Astrocyte (in vitro differentiated cells and primary cell): Measurements from ENCODE around the gene CCDC137. TPM values are rescaled to one million over a fixed set of nuclear protein-coding genes. Genes with fewer than 3 reads are reported as not detected.

Source experiments
- DNase-seq: peaks from one replicate; pipeline ENCODE4 v3.0.0-alpha.2; 2010; ENCODE audit warnings: low read depth
- FAIRE-seq: peaks from 2 replicates; lab custom pipeline; 2011; peaks lifted over from hg19 to GRCh38; lab: Jason Lieb, UNC
- H2AFZ ChIP-seq: 2 replicates; pipeline ENCODE4 v1.6.0; 2012; ENCODE audit warnings: low read depth, low read length, inconsistent platforms
- H3K27ac ChIP-seq: 2 replicates; pipeline ENCODE4 v1.5.1; 2011; ENCODE audit warnings: low read depth, low read length, inconsistent platforms
- H3K27me3 ChIP-seq: 2 replicates; pipeline ENCODE4 v1.6.0; 2011; ENCODE audit warnings: low read length, inconsistent platforms; ENCODE audit not compliant: insufficient read depth
- H3K36me3 ChIP-seq: 2 replicates; pipeline ENCODE4 v1.5.1; 2011; ENCODE audit warnings: low read length, inconsistent platforms; ENCODE audit not compliant: insufficient read depth
- H3K4me1 ChIP-seq: 2 replicates; pipeline ENCODE4 v1.5.1; 2011; ENCODE audit warnings: low read length, inconsistent platforms; ENCODE audit not compliant: insufficient read depth
- H3K4me2 ChIP-seq: 2 replicates; pipeline ENCODE4 v1.6.0; 2012; ENCODE audit warnings: low read length, inconsistent platforms
- H3K4me3 ChIP-seq: 2 replicates; pipeline ENCODE4 v1.5.1; 2011; ENCODE audit warnings: low read depth, mild to moderate bottlenecking, low read length, inconsistent platforms; ENCODE audit not compliant: insufficient read depth
- H3K79me2 ChIP-seq: 2 replicates; pipeline ENCODE4 v1.6.0; 2012; ENCODE audit warnings: mild to moderate bottlenecking, low read length, inconsistent platforms; ENCODE audit not compliant: insufficient read depth
- H3K9ac ChIP-seq: 2 replicates; pipeline ENCODE4 v1.6.0; 2012; ENCODE audit warnings: mild to moderate bottlenecking, low read length, inconsistent platforms
- H3K9me3 ChIP-seq: 2 replicates; pipeline ENCODE4 v1.5.1; 2012; ENCODE audit warnings: low read depth, mild to moderate bottlenecking, low read length, inconsistent platforms; ENCODE audit not compliant: insufficient read depth
- H4K20me1 ChIP-seq: 2 replicates; pipeline ENCODE4 v1.6.0; 2012; ENCODE audit warnings: low read length, inconsistent platforms; ENCODE audit not compliant: insufficient read depth
- H3K27ac Mint-ChIP-seq: one replicate; pipeline ENCODE4 v1.8.0; 2021; ENCODE audit warnings: mild to moderate bottlenecking, mixed read lengths; ENCODE audit not compliant: unreplicated experiment
- H3K27me3 Mint-ChIP-seq: one replicate; pipeline ENCODE4 v1.8.0; 2021; ENCODE audit warnings: low read depth, mixed read lengths; ENCODE audit not compliant: unreplicated experiment
- H3K36me3 Mint-ChIP-seq: one replicate; pipeline ENCODE4 v1.8.0; 2021; ENCODE audit warnings: low read depth, mixed read lengths; ENCODE audit not compliant: unreplicated experiment
- H3K4me1 Mint-ChIP-seq: one replicate; pipeline ENCODE4 v1.8.0; 2021; ENCODE audit warnings: low read depth, mixed read lengths; ENCODE audit not compliant: unreplicated experiment
- H3K4me3 Mint-ChIP-seq: one replicate; pipeline ENCODE4 v1.8.0; 2021; ENCODE audit warnings: mild to moderate bottlenecking, moderate library complexity, mixed read lengths; ENCODE audit not compliant: unreplicated experiment
- H3K9me3 Mint-ChIP-seq: one replicate; pipeline ENCODE4 v1.8.0; 2021; ENCODE audit warnings: mild to moderate bottlenecking, mixed read lengths; ENCODE audit not compliant: unreplicated experiment
- CTCF ChIP-seq: IDR thresholded peaks from 2 replicates; pipeline ENCODE4 v1.5.1; 2011; ENCODE audit warnings: low read depth, mild to moderate bottlenecking, inconsistent platforms, low read length, moderate library complexity; ENCODE audit not compliant: insufficient read depth
- EZH2 ChIP-seq: IDR thresholded peaks from 2 replicates; pipeline ENCODE4 v1.6.1; 2012; ENCODE audit warnings: mild to moderate bottlenecking, low read length, inconsistent platforms; ENCODE audit not compliant: insufficient read depth
- total RNA-seq: library from RNA; stranded (reverse); gene quantifications from 2 replicates; pipeline ENCODE4 v1.2.1, GENCODE V29; 2021

The CCDC137 gene
- total RNA-seq, 1 donor from 2014 or later, result 29.4 TPM

GRCh38 chr17:81635431-81635830 is 31.1 kb upstream of the CCDC137 start:
- Histone ChIP-seq H3K9ac (peak overlapping the region; percentile 97), H2AFZ (no peak overlapping the region), H3K4me1 (peaks cover 11% of the 10 kb centered on the region), H4K20me1 (peaks cover 55% of the 10 kb centered on the region), H3K36me3 (peaks cover 7% of the 10 kb centered on the region), H3K4me3 (peak overlapping the region; percentile 86), H3K9me3 (no peaks in the 10 kb centered on the region), H3K4me2 (peak overlapping the region; percentile 96), H3K79me2 (peaks cover 63% of the 10 kb centered on the region), H3K27me3 (no peaks in the 10 kb centered on the region), H3K27ac (peak overlapping the region; percentile 89)
- peaks cover 3% of the 10 kb centered on the region for H3K36me3 Mint-ChIP-seq
- no peaks in the 10 kb centered on the region for H3K9me3 Mint-ChIP-seq
- peak overlapping the region; percentile 96 for H3K27ac Mint-ChIP-seq
- FAIRE-seq, result no peak
- H3K4me1 Mint-ChIP-seq, result peaks cover 10% of the 10 kb centered on the region
- no peak for TF ChIP-seq CTCF
- TF ChIP-seq EZH2, result no peak
- DNase-seq, result no peak
- peak overlapping the region; percentile 98 for H3K4me3 Mint-ChIP-seq
- no peaks in the 10 kb centered on the region for H3K27me3 Mint-ChIP-seq

DNA sequence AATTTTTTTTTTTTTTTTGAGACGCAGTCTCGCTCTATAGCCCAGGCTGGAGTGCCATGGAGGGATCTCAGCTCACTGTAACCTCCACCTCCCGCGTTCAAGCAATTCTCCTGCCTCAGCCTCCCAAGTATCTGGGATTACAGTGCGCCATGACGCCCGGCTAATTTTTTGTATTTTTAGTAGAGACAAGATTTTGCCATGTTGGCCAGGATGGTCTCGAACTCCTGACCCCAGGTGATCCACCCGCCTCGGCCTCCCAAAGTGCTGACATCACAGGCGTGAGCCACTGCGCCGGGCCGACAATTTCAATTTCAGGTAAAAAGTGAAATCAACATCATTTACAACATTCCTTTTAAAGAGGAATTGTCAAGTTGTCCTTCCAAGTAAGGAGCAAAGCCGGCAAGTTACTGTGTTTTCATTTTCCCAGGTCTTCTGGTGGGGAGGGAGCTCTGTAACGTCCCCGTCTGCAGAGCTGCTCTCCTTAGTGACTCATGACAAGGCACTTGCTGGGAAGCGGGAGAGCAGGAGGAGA is 30.5 kb upstream of the CCDC137 start:
- Mint-ChIP-seq H3K4me3 (peak overlapping the region; percentile 98), H3K9me3 (no peaks in the 10 kb centered on the region), H3K4me1 (peaks cover 10% of the 10 kb centered on the region), H3K27me3 (no peaks in the 10 kb centered on the region), H3K27ac (peak overlapping the region; percentile 96), H3K36me3 (peaks cover 3% of the 10 kb centered on the region)
- no peak for TF ChIP-seq EZH2
- no peak for TF ChIP-seq CTCF
- H3K27me3 ChIP-seq, result no peaks in the 10 kb centered on the region
- H3K9ac ChIP-seq, result peak overlapping the region; percentile 97
- peaks cover 49% of the 10 kb centered on the region for H4K20me1 ChIP-seq
- H3K4me3 ChIP-seq, result peak overlapping the region; percentile 86
- H2AFZ ChIP-seq, result no peak overlapping the region
- peak overlapping the region; percentile 96 for H3K4me2 ChIP-seq
- peaks cover 11% of the 10 kb centered on the region for H3K4me1 ChIP-seq
- peaks cover 7% of the 10 kb centered on the region for H3K36me3 ChIP-seq
- peak overlapping the region; percentile 89 for H3K27ac ChIP-seq
- H3K9me3 ChIP-seq, result no peaks in the 10 kb centered on the region
- no peak for FAIRE-seq
- peak; percentile 46 for DNase-seq
- peaks cover 56% of the 10 kb centered on the region for H3K79me2 ChIP-seq

DNA sequence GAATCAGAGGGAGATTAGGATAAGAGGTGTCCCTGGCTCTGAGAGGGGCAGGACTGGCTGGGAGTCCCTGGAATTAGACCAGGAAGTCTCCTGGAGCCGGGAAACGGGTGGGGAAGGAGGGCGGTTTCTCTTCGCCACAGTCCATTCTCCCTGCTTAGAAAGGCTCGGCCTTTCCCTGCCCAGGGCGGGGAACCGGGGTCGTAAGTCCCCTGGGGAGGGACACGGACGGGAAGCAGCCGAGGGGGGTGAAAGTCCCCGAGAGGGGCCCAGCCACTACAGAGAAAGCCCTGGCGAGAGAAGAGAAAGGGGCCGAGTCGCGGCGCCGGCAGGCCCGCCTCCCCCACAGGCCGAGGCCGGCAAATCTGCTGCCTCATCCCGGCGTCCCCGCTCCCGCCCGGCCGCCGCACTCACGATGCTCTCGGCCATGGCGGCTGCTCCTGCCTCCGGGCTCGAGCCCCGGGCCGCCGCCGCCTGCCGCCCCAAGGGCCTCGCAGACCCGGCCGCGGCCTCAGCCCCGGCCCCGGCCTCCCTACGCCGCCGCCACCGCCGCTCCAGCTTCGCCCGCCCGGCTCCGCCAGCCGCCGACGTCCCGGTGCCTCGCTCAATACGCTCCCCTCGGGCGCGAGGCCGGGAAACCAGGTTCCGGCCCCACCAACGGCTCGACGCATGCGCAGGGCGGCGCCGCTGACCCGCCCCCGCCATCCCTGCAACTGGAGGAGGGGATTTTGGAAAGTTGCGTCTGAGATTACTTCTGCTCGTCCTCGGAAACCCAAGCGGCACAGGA is 29.8 kb upstream of the CCDC137 start, which contains the start of the genes NPLOC4 and TSPAN10:
Gene NPLOC4, minus strand, starts transcription at position 608 of the 784 bp plus-strand sequence. Its CDS starts 182 bp downstream, at position 426.
Gene TSPAN10, plus strand, starts transcription at position 692 of the 784 bp plus-strand sequence. CDS start 5,217 bp downstream, outside the sequence.
- peak within 1 kb of the TSS; percentile 96 for H3K4me2 ChIP-seq
- H3K4me3 Mint-ChIP-seq, result peak within 1 kb of the TSS; percentile 98
- DNase-seq, result peak; percentile 53
- H3K9ac ChIP-seq, result peak within 1 kb of the TSS; percentile 97
- peaks cover 3% of the 10 kb centered on the region for H3K36me3 Mint-ChIP-seq
- peaks cover 12% of the 10 kb centered on the region for H3K4me1 ChIP-seq
- H3K9me3 Mint-ChIP-seq, result no peaks in the 10 kb centered on the region
- H2AFZ ChIP-seq, result peak within 1 kb of the TSS; percentile 88
- H3K79me2 ChIP-seq, result peaks cover 50% of the 10 kb centered on the region
- H3K4me3 ChIP-seq, result peak within 1 kb of the TSS; percentile 86
- peaks cover 43% of the 10 kb centered on the region for H4K20me1 ChIP-seq
- no peaks in the 10 kb centered on the region for H3K27me3 ChIP-seq
- H3K27me3 Mint-ChIP-seq, result no peaks in the 10 kb centered on the region
- H3K9me3 ChIP-seq, result no peaks in the 10 kb centered on the region
- TF ChIP-seq CTCF (no peak), EZH2 (no peak)
- H3K27ac ChIP-seq, result peak within 1 kb of the TSS; percentile 89
- H3K36me3 ChIP-seq, result peaks cover 7% of the 10 kb centered on the region
- H3K27ac Mint-ChIP-seq, result peak within 1 kb of the TSS; percentile 96
- no peak for FAIRE-seq
- H3K4me1 Mint-ChIP-seq, result peaks cover 12% of the 10 kb centered on the region
